Metanephros (tissue), 1 donor: ENCODE data around the gene DTNA. TPM values are rescaled to one million over a fixed set of nuclear protein-coding genes. Genes with fewer than 3 reads are reported as not detected.

Experiments used
- total RNA-seq: library from RNA; depleted of rRNA; stranded (reverse); fragments of >200 nt; gene quantifications from one replicate; pipeline ENCODE4 v1.2.3, GENCODE V29; 2014

The DTNA gene
- 23.8 TPM for total RNA-seq

GRCh38 chr18:34709750-34710441 lies at the start of gene DTNA:
Gene DTNA, plus strand, starts transcription at chr18:34710298. Its CDS starts 45,679 bp downstream, at chr18:34755977.

